IMR-90 (cell line): ENCODE results near the gene FBXO28. TPM values are rescaled to one million over a fixed set of nuclear protein-coding genes. Genes with fewer than 3 reads are reported as not detected.
"Not testable (repeated sequence)": the region's sequence is repeated elsewhere in the genome, so short reads cannot be mapped to it uniquely, and the experiment has no call there.

Experiments
- ATAC-seq: fragments of 200-7000 bp; cut with Tn5 transposase; 2 replicates; pipeline ENCODE4 v1.9.1; 2020; ENCODE audit warnings: low read depth, mild to moderate bottlenecking, moderate library complexity
- BruUV-seq: library from RNA; stranded (reverse); fragments of 400-500 nt; replicated peaks from 2 replicates; lab custom pipeline; 2021; lab: Mats Ljungman, UMichigan
- CTCF ChIA-PET: fragments of 300-600 bp; formaldehyde crosslinking; extraction: SDS; loops from one replicate; lab custom pipeline; 2021; ENCODE audit warnings: antibody characterized with exemption; lab: Yijun Ruan, JAX
- POLR2A ChIA-PET: fragments of 300-600 bp; sonication (Branson Sonifier 250); formaldehyde crosslinking; loops from one replicate; lab custom pipeline; 2022; ENCODE audit warnings: antibody characterized with exemption; ENCODE audit not compliant: unreplicated experiment; lab: Charles Lee
- DNase-seq: peaks from one replicate; pipeline ENCODE4 v3.0.0; 2013
- H2AFZ ChIP-seq: replicated peaks from 2 replicates; pipeline ENCODE3; 2013; ENCODE audit warnings: low read length, mild to moderate bottlenecking; ENCODE audit not compliant: poor library complexity
- H2AK5ac ChIP-seq: 2 replicates; pipeline ENCODE4 v1.6.1; 2013; ENCODE audit warnings: low read depth, low read length, inconsistent platforms
- H2AK9ac ChIP-seq: replicated peaks from 2 replicates; pipeline ENCODE3; 2013; ENCODE audit warnings: mild to moderate bottlenecking, low read depth, low read length, moderate library complexity; ENCODE audit not compliant: poor library complexity
- H2BK120ac ChIP-seq: 2 replicates; pipeline ENCODE4 v1.6.1; 2013; ENCODE audit warnings: low read depth, low read length, inconsistent platforms
- H2BK15ac ChIP-seq: 3 replicates; pipeline ENCODE4 v1.6.1; 2013; ENCODE audit warnings: low read depth, low read length, inconsistent platforms
- H2BK20ac ChIP-seq: 2 replicates; pipeline ENCODE4 v1.6.1; 2013; ENCODE audit warnings: low read depth, mild to moderate bottlenecking, inconsistent platforms, low read length, moderate library complexity
- H2BK5ac ChIP-seq: 2 replicates; pipeline ENCODE4 v1.6.1; 2013; ENCODE audit warnings: mild to moderate bottlenecking, low read depth, low read length, inconsistent platforms; ENCODE audit not compliant: poor library complexity, severe bottlenecking
- H3K14ac ChIP-seq: replicated peaks from 2 replicates; pipeline ENCODE4 v1.6.1; 2013; ENCODE audit warnings: low read depth, low read length, inconsistent platforms
- H3K18ac ChIP-seq: 2 replicates; pipeline ENCODE4 v1.6.1; 2013; ENCODE audit warnings: low read depth, low read length, control low read depth
- H3K23ac ChIP-seq: 2 replicates; pipeline ENCODE4 v1.6.1; 2013; ENCODE audit warnings: low read depth, low read length, inconsistent platforms
- H3K27ac ChIP-seq: 2 replicates; pipeline ENCODE4 v1.5.1; 2013; ENCODE audit warnings: mild to moderate bottlenecking, control low read depth, low read length; ENCODE audit not compliant: insufficient read depth
- H3K27me3 ChIP-seq: 2 replicates; pipeline ENCODE4 v1.6.1; 2013; ENCODE audit warnings: low read length; ENCODE audit not compliant: control insufficient read depth, insufficient read depth
- H3K36me3 ChIP-seq: 2 replicates; pipeline ENCODE4 v1.6.1; 2013; ENCODE audit warnings: low read length, mixed read lengths; ENCODE audit not compliant: control insufficient read depth, insufficient read depth
- H3K4ac ChIP-seq: 2 replicates; pipeline ENCODE4 v1.6.1; 2013; ENCODE audit warnings: low read depth, low read length, inconsistent platforms
- H3K4me1 ChIP-seq: 2 replicates; pipeline ENCODE4 v1.6.1; 2013; ENCODE audit warnings: low read length, mixed read lengths; ENCODE audit not compliant: control insufficient read depth, insufficient read depth
- H3K4me2 ChIP-seq: 2 replicates; pipeline ENCODE4 v1.6.1; 2013; ENCODE audit warnings: low read depth, mild to moderate bottlenecking, control low read depth, low read length, moderate library complexity
- H3K4me3 ChIP-seq: 2 replicates; pipeline ENCODE4 v1.5.1; 2013; ENCODE audit warnings: low read depth, mild to moderate bottlenecking, control low read depth, low read length, moderate library complexity; ENCODE audit not compliant: insufficient read depth
- H3K56ac ChIP-seq: 2 replicates; pipeline ENCODE4 v1.6.1; 2013; ENCODE audit warnings: low read length, inconsistent platforms; ENCODE audit not compliant: insufficient read depth; ENCODE audit errors: extremely low read depth
- H3K79me1 ChIP-seq, 2 experiments: 2 replicates each; pipeline ENCODE4 v1.6.1; 2013; ENCODE audit warnings: low read length in 2 of 2, inconsistent platforms in 1 of 2, low read depth in 1 of 2
- H3K9ac ChIP-seq: 2 replicates; pipeline ENCODE4 v1.6.1; 2013; ENCODE audit warnings: low read depth, low read length, control low read depth
- H3K9me1 ChIP-seq: 2 replicates; pipeline ENCODE4 v1.6.1; 2013; ENCODE audit warnings: low read length, inconsistent platforms; ENCODE audit not compliant: insufficient read depth
- H3K9me3 ChIP-seq: 2 replicates; pipeline ENCODE4 v1.6.1; 2013; ENCODE audit warnings: low read length; ENCODE audit not compliant: control insufficient read depth, insufficient read depth
- H4K20me1 ChIP-seq: 2 replicates; pipeline ENCODE4 v1.6.1; 2013; ENCODE audit warnings: low read length, inconsistent platforms; ENCODE audit not compliant: insufficient read depth
- H4K5ac ChIP-seq: 2 replicates; pipeline ENCODE4 v1.6.1; 2013; ENCODE audit warnings: mild to moderate bottlenecking, low read depth, low read length, control low read depth
- H4K8ac ChIP-seq, 2 experiments: 2 replicates each; pipeline ENCODE4 v1.6.1; 2013; ENCODE audit warnings: low read depth in 2 of 2, low read length in 2 of 2, control low read depth in 1 of 2, inconsistent platforms in 1 of 2
- H4K91ac ChIP-seq: 2 replicates; pipeline ENCODE4 v1.6.1; 2013; ENCODE audit warnings: low read depth, low read length, inconsistent platforms; ENCODE audit not compliant: insufficient read depth
- WGBS, 2 experiments: methylation state at CpG; one replicate each; pipeline versions ENCODE4 v1.1.5 to v1.1.7; 2013; ENCODE audit warnings: missing lambda C conversion rate in 2 of 2; ENCODE audit not compliant: insufficient read length in 1 of 2; ENCODE audit errors: extremely low coverage in 2 of 2; 5-methylcytosine and 5-hydroxymethylcytosine counted together
- dilution Hi-C: fragments of 300-500 bp; cut with HindIII; formaldehyde crosslinking; loops from one replicate; pipeline ENCODE4 v1.14.3; 2018; ENCODE audit warnings: low sequenced_read_pairs; ENCODE audit not compliant: unreplicated experiment
- in situ Hi-C: fragments of 300-500 bp; cut with MboI; formaldehyde crosslinking; loops from 3 replicates; pipeline ENCODE4 v1.14.3; 2019; ENCODE audit warnings: low sequenced_read_pairs, inconsistent platforms, mixed read lengths
- intact Hi-C: fragments of 100-400 bp; cut with micrococcal nuclease; formaldehyde crosslinking; loops from 2 replicates; pipeline ENCODE4 v1.10.0; 2022
- polyA plus RNA-seq, 3 experiments: library from polyadenylated mRNA; depleted of rRNA; stranded (reverse); fragments of >200 nt; gene quantifications; 2 replicates each; pipeline ENCODE4 v1.2.3, GENCODE V29; 2012; ENCODE audit warnings: low replicate concordance in 1 of 3
- total RNA-seq: library from RNA; depleted of rRNA; stranded (reverse); fragments of >200 nt; gene quantifications from 2 replicates; pipeline ENCODE4 v1.2.3, GENCODE V29; 2012

The FBXO28 gene
- total and polyA plus RNA-seq, 2 of the 4 experiments (the other 2 are of a cell fraction): 11.6 to 22.6 TPM

DNA sequence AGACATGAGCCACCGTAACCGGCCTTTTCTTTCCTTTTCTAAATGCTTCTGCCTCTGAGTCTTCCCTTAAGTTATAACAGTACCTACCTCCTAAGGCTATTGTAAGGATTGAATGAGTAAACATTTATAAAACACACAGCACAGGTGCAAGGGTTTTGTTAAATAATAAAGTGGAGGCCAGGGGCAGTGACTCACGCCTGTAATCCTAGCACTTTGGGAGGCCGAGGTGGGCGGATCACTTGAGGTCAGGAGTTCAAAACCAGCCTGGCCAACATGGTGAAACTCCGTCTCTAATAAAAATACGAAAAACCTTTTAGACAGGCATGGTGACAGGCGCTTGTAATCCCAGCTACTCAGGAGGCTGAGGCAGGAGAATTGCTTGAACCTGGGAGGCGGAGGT, 34.3 kb upstream of the FBXO28 start:
- in situ Hi-C loops, H4K5ac ChIP-seq, H3K4ac ChIP-seq, H3K14ac ChIP-seq, intact Hi-C loops, ATAC-seq, H3K9me1 ChIP-seq, H2BK120ac ChIP-seq, H3K79me1 ChIP-seq, H3K23ac ChIP-seq, H3K9ac ChIP-seq, H3K27me3 ChIP-seq, H4K20me1 ChIP-seq, DNase-seq, CTCF ChIA-PET, H3K36me3 ChIP-seq, H2AK9ac ChIP-seq, H3K9me3 ChIP-seq, H2BK15ac ChIP-seq, H3K27ac ChIP-seq, POLR2A ChIA-PET, H2BK20ac ChIP-seq, H2AK5ac ChIP-seq, dilution Hi-C loops, H2BK5ac ChIP-seq, H3K18ac ChIP-seq, H3K56ac ChIP-seq, H4K8ac ChIP-seq, H3K4me3 ChIP-seq, H4K91ac ChIP-seq, H3K4me2 ChIP-seq, H2AFZ ChIP-seq, BruUV-seq, H3K4me1 ChIP-seq: not testable (repeated sequence)
- no CpG with 5 or more reads among the region's 9 CpGs for WGBS, 2 experiments
